ENCODE results near the gene NCAM1.

DNA sequence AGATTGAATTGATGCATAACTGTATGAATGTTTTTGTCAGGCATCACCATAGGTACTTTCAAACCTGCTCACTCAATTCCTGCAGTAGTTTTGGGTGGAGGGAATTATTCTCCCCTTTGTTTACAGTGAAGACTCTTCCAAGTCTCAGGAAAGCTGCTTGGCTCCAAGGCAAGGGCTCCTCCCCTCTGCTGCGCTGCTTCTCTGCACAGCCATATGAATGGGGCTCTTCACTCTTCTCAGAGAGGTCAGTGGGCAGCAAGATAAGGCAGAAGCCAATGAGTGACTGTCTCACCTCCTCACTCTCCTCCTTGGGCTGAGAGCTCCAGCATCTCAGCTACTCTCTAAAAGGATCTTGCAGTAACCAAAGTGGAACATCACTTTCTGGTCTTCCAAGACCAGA, 187.4 kb downstream of the NCAM1 start:
- TF ChIP-seq CTCF (IDR thresholded peaks at IDR 0.05; ENCODE audit: insufficient read depth, low read length) (no peak), POLR2AphosphoS5 (IDR thresholded peaks at IDR 0.05; ENCODE audit: low read depth) (no peak)
- TF ChIP-seq, protein P1, sequence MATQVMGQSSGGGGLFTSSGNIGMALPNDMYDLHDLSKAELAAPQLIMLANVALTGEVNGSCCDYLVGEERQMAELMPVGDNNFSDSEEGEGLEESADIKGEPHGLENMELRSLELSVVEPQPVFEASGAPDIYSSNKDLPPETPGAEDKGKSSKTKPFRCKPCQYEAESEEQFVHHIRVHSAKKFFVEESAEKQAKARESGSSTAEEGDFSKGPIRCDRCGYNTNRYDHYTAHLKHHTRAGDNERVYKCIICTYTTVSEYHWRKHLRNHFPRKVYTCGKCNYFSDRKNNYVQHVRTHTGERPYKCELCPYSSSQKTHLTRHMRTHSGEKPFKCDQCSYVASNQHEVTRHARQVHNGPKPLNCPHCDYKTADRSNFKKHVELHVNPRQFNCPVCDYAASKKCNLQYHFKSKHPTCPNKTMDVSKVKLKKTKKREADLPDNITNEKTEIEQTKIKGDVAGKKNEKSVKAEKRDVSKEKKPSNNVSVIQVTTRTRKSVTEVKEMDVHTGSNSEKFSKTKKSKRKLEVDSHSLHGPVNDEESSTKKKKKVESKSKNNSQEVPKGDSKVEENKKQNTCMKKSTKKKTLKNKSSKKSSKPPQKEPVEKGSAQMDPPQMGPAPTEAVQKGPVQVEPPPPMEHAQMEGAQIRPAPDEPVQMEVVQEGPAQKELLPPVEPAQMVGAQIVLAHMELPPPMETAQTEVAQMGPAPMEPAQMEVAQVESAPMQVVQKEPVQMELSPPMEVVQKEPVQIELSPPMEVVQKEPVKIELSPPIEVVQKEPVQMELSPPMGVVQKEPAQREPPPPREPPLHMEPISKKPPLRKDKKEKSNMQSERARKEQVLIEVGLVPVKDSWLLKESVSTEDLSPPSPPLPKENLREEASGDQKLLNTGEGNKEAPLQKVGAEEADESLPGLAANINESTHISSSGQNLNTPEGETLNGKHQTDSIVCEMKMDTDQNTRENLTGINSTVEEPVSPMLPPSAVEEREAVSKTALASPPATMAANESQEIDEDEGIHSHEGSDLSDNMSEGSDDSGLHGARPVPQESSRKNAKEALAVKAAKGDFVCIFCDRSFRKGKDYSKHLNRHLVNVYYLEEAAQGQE (IDR thresholded peaks at IDR 0.05; ENCODE audit: insufficient replicate concordance, low read depth), result no peak

Measured in HL-60 (cell line).